Astrocyte of the spinal cord (primary cell): ENCODE data around the gene ZFP14.
A peak's percentile ranks its signal among the peaks of the same experiment; 100 is the strongest.

Source experiments
- DNase-seq: peaks from one replicate; pipeline ENCODE4 v3.0.0; 2011; ENCODE audit warnings: low read depth, low spot score
- H3K4me3 ChIP-seq: 2 replicates; pipeline ENCODE4 v1.5.1; 2011; ENCODE audit warnings: low read depth, mild to moderate bottlenecking, low read length, moderate library complexity
- CTCF ChIP-seq: IDR thresholded peaks from 2 replicates; pipeline ENCODE4 v1.5.1; 2012; ENCODE audit warnings: low read depth, mild to moderate bottlenecking, low read length, inconsistent platforms
- in situ Hi-C: cut with HindIII; loops from 2 replicates; pipeline ENCODE4 v1.10.0; 2017; ENCODE audit warnings: low sequenced_read_pairs

ZFP14 gene

GRCh38 chr19:36378625-36379509 is at the start of gene ZFP14:
ZFP14 (minus strand) TSS chr19:36379201; CDS start chr19:36367892, 11,309 bp downstream.
- in situ Hi-C loops: no loop called here
- peak; percentile 34 for TF ChIP-seq CTCF
- peak; percentile 93 for DNase-seq
- H3K4me3 ChIP-seq: peak within 1 kb of the TSS; percentile 88

GRCh38 chr19:36423925-36424324 is 44.9 kb upstream of the ZFP14 start:
- no peak for DNase-seq
- in situ Hi-C loops: no loop called here
- no peak overlapping the region for H3K4me3 ChIP-seq
- TF ChIP-seq CTCF: no peak

- peak; percentile 5 for DNase-seq
- in situ Hi-C loops: no loop called here
- no peak for TF ChIP-seq CTCF
- peak overlapping the region; percentile 27 for H3K4me3 ChIP-seq
Measured at GRCh38 chr19:36421749-36422481, 42.9 kb upstream of the ZFP14 start.

GRCh38 chr19:36420961-36421748 is 42.2 kb upstream of the ZFP14 start:
- peak; percentile 28 for DNase-seq
- peak overlapping the region; percentile 27 for H3K4me3 ChIP-seq
- in situ Hi-C loops: no loop called here
- TF ChIP-seq CTCF: no peak

- H3K4me3 ChIP-seq: peak within 1 kb of the TSS; percentile 72
- in situ Hi-C loops: no loop called here
- no peak for TF ChIP-seq CTCF
- DNase-seq: peak; percentile 83
Measured at GRCh38 chr19:36418287-36419001, 39.4 kb upstream of the ZFP14 start, which contains the start of gene ZFP82. ZFP82 (minus strand) TSS chr19:36418644; CDS start chr19:36409789, 8,855 bp downstream.
